ENCODE data around the gene CERS6.
"Not testable (repeated sequence)": the region's sequence is repeated elsewhere in the genome, so short reads cannot be mapped to it uniquely, and the experiment has no call there.

Gene CERS6

GRCh38 chr2:168469281-168469988 lies 13.4 kb downstream of the CERS6 start:
- DNase-seq = peak; percentile 80

GRCh38 chr2:168470320-168471162 lies 14.5 kb downstream of the CERS6 start:
- DNase-seq = peak; percentile 23

GRCh38 chr2:168471163-168471475 lies 15.0 kb downstream of the CERS6 start:
- no peak for DNase-seq

GRCh38 chr2:168475636-168476035 lies 19.6 kb downstream of the CERS6 start:
- no peak for DNase-seq

- no peak for DNase-seq
Measured at GRCh38 chr2:168478206-168478605, 22.1 kb downstream of the CERS6 start.

- no peak for DNase-seq
Measured at GRCh38 chr2:168480356-168480755, 24.3 kb downstream of the CERS6 start.

GRCh38 chr2:168480825-168481585 lies 24.9 kb downstream of the CERS6 start:
- no peak for DNase-seq

GRCh38 chr2:168482269-168482668 lies 26.2 kb downstream of the CERS6 start:
- DNase-seq = no peak

GRCh38 chr2:168482952-168483831 lies 27.1 kb downstream of the CERS6 start:
- no peak for DNase-seq

- no peak for DNase-seq
Measured at GRCh38 chr2:168486477-168486876, 30.4 kb downstream of the CERS6 start.

GRCh38 chr2:168490015-168490874 lies 34.2 kb downstream of the CERS6 start:
- DNase-seq = peak; percentile 82

GRCh38 chr2:168490946-168491605 lies 35.0 kb downstream of the CERS6 start:
- peak; percentile 35 for DNase-seq

- not testable (repeated sequence) for DNase-seq
Measured at GRCh38 chr2:168491728-168492127, 35.7 kb downstream of the CERS6 start.

- not testable (repeated sequence) for DNase-seq
Measured at GRCh38 chr2:168493219-168493618, 37.1 kb downstream of the CERS6 start.

GRCh38 chr2:168494190-168494711 lies 38.2 kb downstream of the CERS6 start:
- DNase-seq = no peak

GRCh38 chr2:168495524-168495923 lies 39.5 kb downstream of the CERS6 start:
- no peak for DNase-seq

- no peak for DNase-seq
Measured at GRCh38 chr2:168496906-168497305, 40.8 kb downstream of the CERS6 start.

- no peak for DNase-seq
Measured at GRCh38 chr2:168499500-168499899, 43.4 kb downstream of the CERS6 start.

GRCh38 chr2:168500516-168500915 lies 44.4 kb downstream of the CERS6 start:
- no peak for DNase-seq

GRCh38 chr2:168501466-168502065 lies 45.5 kb downstream of the CERS6 start:
- no peak for DNase-seq
